HL-60 (cell line): ENCODE results near the gene RAB27A.

Source experiments
- DNase-seq, 2 experiments: peaks; one replicate each; pipeline ENCODE4 v3.0.0-alpha.2; 2010 to 2020; ENCODE audit warnings: low read depth in 1 of 2, low spot score in 1 of 2
- H3K27ac ChIP-seq: fragments of 250-450 bp; sonication (Bioruptor Pico); replicated peaks from 2 replicates; pipeline ENCODE4 v1.5.1; 2020; ENCODE audit warnings: mild to moderate bottlenecking, moderate library complexity
- H3K27me3 ChIP-seq: fragments of 250-450 bp; sonication (Bioruptor Pico); 2 replicates; pipeline ENCODE4 v1.5.1; 2021; ENCODE audit warnings: mild to moderate bottlenecking, moderate library complexity; ENCODE audit not compliant: insufficient read depth, poor library complexity, severe bottlenecking
- H3K4me3 ChIP-seq: replicated peaks from 2 replicates; pipeline ENCODE4 v1.5.1; 2011; ENCODE audit warnings: mild to moderate bottlenecking, control low read depth, low read length; ENCODE audit not compliant: insufficient read depth
- CTCF ChIP-seq: IDR thresholded peaks from one replicate; pipeline ENCODE4 v1.5.1; 2011; ENCODE audit warnings: low read length, control low read depth, inconsistent platforms; ENCODE audit not compliant: insufficient read depth
- GABPA ChIP-seq: IDR thresholded peaks from 2 replicates; pipeline ENCODE4 v1.6.1; 2012; ENCODE audit warnings: low read depth
- POLR2AphosphoS5 ChIP-seq: IDR thresholded peaks from 2 replicates; pipeline ENCODE4 v1.6.1; 2012; ENCODE audit warnings: low read depth
- REST ChIP-seq: IDR thresholded peaks from 2 replicates; pipeline ENCODE4 v1.6.1; 2012; ENCODE audit warnings: low read depth; ENCODE audit not compliant: insufficient replicate concordance
- SPI1 ChIP-seq: IDR thresholded peaks from 2 replicates; pipeline ENCODE4 v1.6.1; 2012; ENCODE audit warnings: low read depth, mild to moderate bottlenecking, borderline replicate concordance

Gene RAB27A

GRCh38 chr15:55204464-55204863 is 85.1 kb downstream of the RAB27A start:
- Histone ChIP-seq H3K4me3 (no peak overlapping the region), H3K27me3 (no peaks in the 10 kb centered on the region), H3K27ac (no peak overlapping the region)
- TF ChIP-seq CTCF: no peak
- DNase-seq: no peak

GRCh38 chr15:55202206-55202605 is 87.4 kb downstream of the RAB27A start:
- no peak overlapping the region for H3K4me3 ChIP-seq
- no peak for DNase-seq
- H3K27ac ChIP-seq: no peak overlapping the region
- TF ChIP-seq POLR2AphosphoS5 (no peak), GABPA (no peak), REST (no peak), SPI1 (no peak), CTCF (no peak)
- no peaks in the 10 kb centered on the region for H3K27me3 ChIP-seq

- DNase-seq: no peak
- TF ChIP-seq SPI1 (no peak), REST (no peak), GABPA (no peak), CTCF (no peak), POLR2AphosphoS5 (no peak)
- Histone ChIP-seq H3K4me3 (no peak overlapping the region), H3K27ac (no peak overlapping the region), H3K27me3 (no peaks in the 10 kb centered on the region)
Observed at GRCh38 chr15:55198706-55199105, 90.9 kb downstream of the RAB27A start.

- Histone ChIP-seq H3K4me3 (peak overlapping the region; percentile 86), H3K27me3 (no peaks in the 10 kb centered on the region), H3K27ac (peak overlapping the region; percentile 96)
- TF ChIP-seq CTCF (no peak), REST (no peak), POLR2AphosphoS5 (no peak), GABPA (no peak), SPI1 (no peak)
- DNase-seq: no peak
Observed at GRCh38 chr15:55197719-55198118, 91.9 kb downstream of the RAB27A start.
